ENCODE results near the gene CLPTM1L.

Gene CLPTM1L

GRCh38 chr5:1294835-1295649 lies 49.9 kb downstream of the CLPTM1L start, which contains the start of gene TERT:
Gene TERT, minus strand, starts transcription at chr5:1295068. Its CDS starts 79 bp downstream, at chr5:1294989.
- Histone ChIP-seq H3K9me3 (ENCODE audit: control insufficient read depth, insufficient read depth, low read depth, low read length) (no peaks in the 10 kb centered on the region), H3K4me1 (ENCODE audit: control insufficient read depth, insufficient read depth, low read length) (peaks cover 6% of the 10 kb centered on the region; the same call in 1 of the 2 replicates), H3K27ac (ENCODE audit: extremely low read depth, low read depth, low read length) (no peak within 1 kb of the TSS), H3K36me3 (ENCODE audit: control insufficient read depth in 2 of 2, insufficient read depth in 1 of 2, low read length in 2 of 2) (no peaks in the 10 kb centered on the region), H3K4me3 (ENCODE audit: low read depth, low read length) (no peak within 1 kb of the TSS; the same call in 1 of the 2 replicates)
- TF ChIP-seq ZBTB26 (tag by site-specific recombination; optimal IDR thresholded peaks at IDR 0.05) (peak; percentile 22), ZFHX2 (tag by site-specific recombination; conservative IDR thresholded peaks at IDR 0.05) (peak; percentile 68), ZIC2 (tag by site-specific recombination; IDR thresholded peaks at IDR 0.05) (peak; percentile 16; the same call in 1 of the 2 replicates), ZNF677 (tag by site-specific recombination; IDR thresholded peaks at IDR 0.05) (0 out of 2 replicates have a peak, but pooled peaks have one; percentile 20), ZNF830 (tag by site-specific recombination; IDR thresholded peaks at IDR 0.05; ENCODE audit: low read depth) (no peak), SCRT1 (tag by site-specific recombination; IDR thresholded peaks at IDR 0.05; ENCODE audit: borderline replicate concordance) (no peak)
- POLR2A ChIA-PET = interaction anchor here (0.6 kb wide), 1 partner anchor 169 kb away, joined by 3 read pairs; no protein-coding TSS in a partner anchor
- CTCF ChIA-PET = no interaction called here

DNA sequence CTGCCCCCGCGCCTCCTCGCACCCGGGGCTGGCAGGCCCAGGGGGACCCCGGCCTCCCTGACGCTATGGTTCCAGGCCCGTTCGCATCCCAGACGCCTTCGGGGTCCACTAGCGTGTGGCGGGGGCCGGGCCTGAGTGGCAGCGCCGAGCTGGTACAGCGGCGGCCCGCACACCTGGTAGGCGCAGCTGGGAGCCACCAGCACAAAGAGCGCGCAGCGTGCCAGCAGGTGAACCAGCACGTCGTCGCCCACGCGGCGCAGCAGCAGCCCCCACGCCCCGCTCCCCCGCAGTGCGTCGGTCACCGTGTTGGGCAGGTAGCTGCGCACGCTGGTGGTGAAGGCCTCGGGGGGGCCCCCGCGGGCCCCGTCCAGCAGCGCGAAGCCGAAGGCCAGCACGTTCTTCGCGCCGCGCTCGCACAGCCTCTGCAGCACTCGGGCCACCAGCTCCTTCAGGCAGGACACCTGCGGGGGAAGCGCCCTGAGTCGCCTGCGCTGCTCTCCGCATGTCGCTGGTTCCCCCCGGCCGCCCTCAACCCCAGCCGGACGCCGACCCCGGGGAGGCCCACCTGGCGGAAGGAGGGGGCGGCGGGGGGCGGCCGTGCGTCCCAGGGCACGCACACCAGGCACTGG lies 50.6 kb downstream of the CLPTM1L start:
- peaks cover 6% of the 10 kb centered on the region; the same call in 1 of the 2 replicates for H3K4me1 ChIP-seq (ENCODE audit: control insufficient read depth, insufficient read depth, low read length)
- no peaks in the 10 kb centered on the region for H3K9me3 ChIP-seq (ENCODE audit: control insufficient read depth, insufficient read depth, low read depth, low read length)
- H3K36me3 ChIP-seq (ENCODE audit: control insufficient read depth in 2 of 2, insufficient read depth in 1 of 2, low read length in 2 of 2) = no peaks in the 10 kb centered on the region
- POLR2A ChIA-PET = no interaction called here
- no peak overlapping the region for H3K4me3 ChIP-seq (ENCODE audit: low read depth, low read length)
- no peak overlapping the region for H3K27ac ChIP-seq (ENCODE audit: extremely low read depth, low read depth, low read length)
- CTCF ChIA-PET = no interaction called here
- TF ChIP-seq ZNF138 (tag by site-specific recombination; IDR thresholded peaks at IDR 0.05; ENCODE audit: borderline replicate concordance) (no peak), ZNF514 (tag by site-specific recombination; IDR thresholded peaks at IDR 0.05) (no peak), CTCF (tag by site-specific recombination; IDR thresholded peaks at IDR 0.05) (no peak), ZNF23 (tag by site-specific recombination; IDR thresholded peaks at IDR 0.05; ENCODE audit: borderline replicate concordance) (no peak), ZNF621 (tag by site-specific recombination; IDR thresholded peaks at IDR 0.05) (no peak), ZNF830 (tag by site-specific recombination; IDR thresholded peaks at IDR 0.05; ENCODE audit: low read depth) (no peak), ZSCAN4 (tag by site-specific recombination; IDR thresholded peaks at IDR 0.05) (no peak), ZIC2 (tag by site-specific recombination; IDR thresholded peaks at IDR 0.05) (peak; percentile 52; the same call in 1 of the 2 replicates), KLF16 (tag by site-specific recombination; IDR thresholded peaks at IDR 0.05) (no peak)

DNA sequence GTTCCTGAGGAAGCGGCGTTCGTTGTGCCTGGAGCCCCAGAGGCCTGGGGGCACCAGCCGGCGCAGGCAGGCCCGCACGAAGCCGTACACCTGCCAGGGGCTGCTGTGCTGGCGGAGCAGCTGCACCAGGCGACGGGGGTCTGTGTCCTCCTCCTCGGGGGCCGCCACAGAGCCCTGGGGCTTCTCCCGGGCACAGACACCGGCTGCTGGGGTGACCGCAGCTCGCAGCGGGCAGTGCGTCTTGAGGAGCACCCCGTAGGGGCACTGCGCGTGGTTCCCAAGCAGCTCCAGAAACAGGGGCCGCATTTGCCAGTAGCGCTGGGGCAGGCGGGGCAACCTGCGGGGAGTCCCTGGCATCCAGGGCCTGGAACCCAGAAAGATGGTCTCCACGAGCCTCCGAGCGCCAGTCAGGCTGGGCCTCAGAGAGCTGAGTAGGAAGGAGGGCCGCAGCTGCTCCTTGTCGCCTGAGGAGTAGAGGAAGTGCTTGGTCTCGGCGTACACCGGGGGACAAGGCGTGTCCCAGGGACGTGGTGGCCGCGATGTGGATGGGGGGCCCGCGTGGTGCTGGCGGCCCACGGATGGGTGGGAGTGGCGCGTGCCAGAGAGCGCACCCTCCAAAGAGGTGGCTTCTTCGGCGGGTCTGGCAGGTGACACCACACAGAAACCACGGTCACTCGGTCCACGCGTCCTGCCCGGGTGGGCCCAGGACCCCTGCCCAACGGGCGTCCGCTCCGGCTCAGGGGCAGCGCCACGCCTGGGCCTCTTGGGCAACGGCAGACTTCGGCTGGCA lies 51.3 kb downstream of the CLPTM1L start:
- Histone ChIP-seq H3K9me3 (ENCODE audit: control insufficient read depth, insufficient read depth, low read depth, low read length) (no peaks in the 10 kb centered on the region), H3K27ac (ENCODE audit: extremely low read depth, low read depth, low read length) (no peak overlapping the region), H3K36me3 (ENCODE audit: control insufficient read depth in 2 of 2, insufficient read depth in 1 of 2, low read length in 2 of 2) (no peaks in the 10 kb centered on the region), H3K4me3 (ENCODE audit: low read depth, low read length) (no peak overlapping the region), H3K4me1 (ENCODE audit: control insufficient read depth, insufficient read depth, low read length) (peaks cover 6% of the 10 kb centered on the region; the same call in 1 of the 2 replicates)
- CTCF ChIA-PET = no interaction called here
- POLR2A ChIA-PET = no interaction called here
- TF ChIP-seq ZNF157 (tag by site-specific recombination; IDR thresholded peaks at IDR 0.05) (no peak), YY2 (tag by site-specific recombination; IDR thresholded peaks at IDR 0.05) (no peak), ZEB2 (tag by site-specific recombination; IDR thresholded peaks at IDR 0.05) (no peak), TRIM28 (IDR thresholded peaks at IDR 0.05; ENCODE audit: borderline replicate concordance, low read length) (no peak), PRDM4 (tag by site-specific recombination; IDR thresholded peaks at IDR 0.05) (no peak), HOXA7 (CRISPR knock-in tag; IDR thresholded peaks at IDR 0.05; ENCODE audit: borderline replicate concordance) (no peak), ZNF133 (tag by site-specific recombination; IDR thresholded peaks at IDR 0.05) (no peak), ZNF37A (tag by site-specific recombination; IDR thresholded peaks at IDR 0.05) (no peak)

Data from HEK293 (cell line).